GM06990 (cell line): ENCODE results near the gene SLC51B.
"Not testable (repeated sequence)": the region's sequence is repeated elsewhere in the genome, so short reads cannot be mapped to it uniquely, and the experiment has no call there.

Experiments
- DNase-seq: peaks from one replicate; pipeline ENCODE4 v3.0.0-alpha.2; 2011; ENCODE audit not compliant: insufficient read length; ENCODE audit errors: extremely low read depth
- H3K27me3 ChIP-seq: replicated peaks from 2 replicates; pipeline ENCODE4 v1.6.0; 2011; ENCODE audit warnings: low read length; ENCODE audit not compliant: control insufficient read depth, insufficient read depth
- H3K36me3 ChIP-seq: 2 replicates; pipeline ENCODE4 v1.5.1; 2011; ENCODE audit warnings: low read length; ENCODE audit not compliant: control insufficient read depth, insufficient read depth
- H3K4me3 ChIP-seq: replicated peaks from 2 replicates; pipeline ENCODE4 v1.5.1; 2011; ENCODE audit warnings: low read depth, mild to moderate bottlenecking, control low read depth, low read length
- TF ChIP-seq, protein P1 (sequence below): IDR thresholded peaks from 2 replicates; pipeline ENCODE4 v1.5.1; 2011; ENCODE audit warnings: low read length, control low read depth, mild to moderate bottlenecking, inconsistent platforms; ENCODE audit not compliant: insufficient read depth, poor library complexity, severe bottlenecking

SLC51B gene

DNA sequence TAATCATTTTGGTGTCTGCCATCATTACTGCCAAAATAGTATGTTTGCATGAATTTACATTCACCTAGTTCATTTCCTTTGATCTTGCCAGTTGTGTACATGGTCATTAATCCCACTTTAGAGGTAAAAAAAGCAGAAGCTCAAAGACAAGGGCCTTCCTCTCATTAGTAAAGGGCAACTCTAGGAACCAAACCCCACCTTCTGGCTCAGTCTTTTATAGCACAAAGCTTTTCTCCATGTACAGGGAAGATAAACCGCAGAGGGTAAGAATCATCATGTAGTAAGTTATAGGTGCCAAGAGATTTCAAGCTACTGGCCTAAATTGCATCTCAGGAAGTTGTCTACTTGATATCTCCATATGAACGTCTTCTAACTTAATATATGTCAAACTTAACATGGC, 36.2 kb upstream of the SLC51B start:
- no peak for DNase-seq

DNA sequence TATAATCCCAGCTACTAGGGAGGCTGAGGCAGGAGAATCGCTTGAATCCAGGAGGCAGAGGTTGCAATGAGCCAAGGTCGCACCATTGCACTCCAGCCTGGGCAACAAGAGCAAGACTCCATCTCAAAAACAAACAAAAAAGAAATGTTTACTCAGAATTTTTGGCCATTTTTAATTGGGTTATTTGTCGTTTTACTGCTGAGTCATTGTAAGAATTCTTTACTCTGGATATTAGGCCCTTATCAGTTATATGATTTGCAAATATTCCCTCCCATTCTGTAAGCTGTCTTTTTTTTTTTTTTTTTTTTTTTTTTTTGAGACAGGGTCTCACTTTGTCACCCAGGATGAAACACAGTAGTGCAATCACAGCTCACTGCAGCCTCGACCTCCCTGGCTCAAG, 34.0 kb upstream of the SLC51B start:
- H3K36me3 ChIP-seq, DNase-seq, H3K4me3 ChIP-seq, H3K27me3 ChIP-seq: not testable (repeated sequence)

More for the DNA sequence above, 36.2 kb upstream of the SLC51B start:
- Histone ChIP-seq H3K27me3 (no peaks in the 10 kb centered on the region), H3K4me3 (no peak overlapping the region), H3K36me3 (no peaks in the 10 kb centered on the region; the same call in 1 of the 2 replicates)
- TF ChIP-seq, protein P1, sequence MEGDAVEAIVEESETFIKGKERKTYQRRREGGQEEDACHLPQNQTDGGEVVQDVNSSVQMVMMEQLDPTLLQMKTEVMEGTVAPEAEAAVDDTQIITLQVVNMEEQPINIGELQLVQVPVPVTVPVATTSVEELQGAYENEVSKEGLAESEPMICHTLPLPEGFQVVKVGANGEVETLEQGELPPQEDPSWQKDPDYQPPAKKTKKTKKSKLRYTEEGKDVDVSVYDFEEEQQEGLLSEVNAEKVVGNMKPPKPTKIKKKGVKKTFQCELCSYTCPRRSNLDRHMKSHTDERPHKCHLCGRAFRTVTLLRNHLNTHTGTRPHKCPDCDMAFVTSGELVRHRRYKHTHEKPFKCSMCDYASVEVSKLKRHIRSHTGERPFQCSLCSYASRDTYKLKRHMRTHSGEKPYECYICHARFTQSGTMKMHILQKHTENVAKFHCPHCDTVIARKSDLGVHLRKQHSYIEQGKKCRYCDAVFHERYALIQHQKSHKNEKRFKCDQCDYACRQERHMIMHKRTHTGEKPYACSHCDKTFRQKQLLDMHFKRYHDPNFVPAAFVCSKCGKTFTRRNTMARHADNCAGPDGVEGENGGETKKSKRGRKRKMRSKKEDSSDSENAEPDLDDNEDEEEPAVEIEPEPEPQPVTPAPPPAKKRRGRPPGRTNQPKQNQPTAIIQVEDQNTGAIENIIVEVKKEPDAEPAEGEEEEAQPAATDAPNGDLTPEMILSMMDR = peak; percentile 42

DNA sequence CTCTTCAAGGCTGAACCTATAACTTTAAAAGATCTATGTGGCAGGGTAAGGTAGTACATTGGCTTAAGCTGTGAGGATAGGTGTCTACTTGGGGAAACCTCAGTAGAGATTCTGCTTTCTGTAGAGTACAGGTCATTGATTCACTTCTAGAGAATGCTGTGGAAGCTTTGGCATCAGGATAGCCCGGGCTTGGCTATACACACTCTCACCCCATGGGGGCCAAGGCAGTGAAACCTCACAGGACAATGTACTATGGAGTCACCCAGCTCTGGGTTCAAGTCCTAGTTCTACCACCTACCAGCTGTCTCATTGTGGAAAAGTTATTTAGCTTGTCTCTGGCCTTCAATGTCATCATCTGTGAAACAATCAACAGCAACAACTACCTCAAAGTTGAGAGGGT, 24.8 kb upstream of the SLC51B start:
- Histone ChIP-seq H3K4me3 (no peak overlapping the region), H3K27me3 (no peaks in the 10 kb centered on the region), H3K36me3 (peaks cover 3% of the 10 kb centered on the region)
- no peak for DNase-seq
- TF ChIP-seq, protein P1 = no peak

DNA sequence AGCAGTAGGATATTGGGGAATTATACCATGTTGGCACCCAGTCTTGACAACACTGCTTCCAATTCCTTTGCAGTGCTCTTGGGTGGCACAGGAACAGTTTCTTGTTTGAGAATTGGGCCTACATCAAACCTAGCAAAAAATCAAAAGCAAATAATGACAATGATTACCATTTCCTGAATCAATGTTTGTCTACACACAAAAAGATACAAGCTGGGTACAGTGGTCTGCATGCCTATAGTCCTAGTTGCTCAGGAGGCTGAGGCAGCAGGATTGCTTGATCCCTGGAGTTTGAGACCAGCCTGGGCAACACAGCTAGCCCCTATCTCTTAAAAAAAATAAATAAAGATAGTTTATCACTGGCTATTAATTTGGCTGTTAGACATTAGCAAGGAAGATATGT, 23.7 kb upstream of the SLC51B start:
- TF ChIP-seq, protein P1 = no peak
- Histone ChIP-seq H3K4me3 (no peak overlapping the region), H3K36me3 (peaks cover 3% of the 10 kb centered on the region), H3K27me3 (no peaks in the 10 kb centered on the region)
- no peak for DNase-seq

DNA sequence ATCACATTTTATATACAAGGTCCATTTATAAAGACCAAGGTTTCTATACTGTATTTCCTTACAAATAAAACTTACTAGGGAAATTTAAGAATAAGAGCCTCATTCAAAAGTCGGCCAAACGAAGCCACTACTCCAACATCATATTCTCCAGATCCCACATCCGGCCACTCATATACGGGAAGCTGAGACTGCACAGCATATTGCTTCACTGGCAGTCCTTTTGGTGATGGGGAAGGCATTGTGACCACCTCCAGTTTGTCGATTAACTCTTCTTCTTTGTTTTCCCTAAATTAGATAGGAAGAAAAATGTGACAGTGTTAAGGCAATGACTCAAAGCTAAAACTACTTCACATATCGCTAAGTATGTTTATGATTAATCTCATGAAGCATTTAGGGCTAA, 18.4 kb upstream of the SLC51B start:
- Histone ChIP-seq H3K36me3 (peaks cover 1% of the 10 kb centered on the region; the same call in 1 of the 2 replicates), H3K4me3 (no peak overlapping the region), H3K27me3 (no peaks in the 10 kb centered on the region)
- TF ChIP-seq, protein P1 = no peak
- no peak for DNase-seq

DNA sequence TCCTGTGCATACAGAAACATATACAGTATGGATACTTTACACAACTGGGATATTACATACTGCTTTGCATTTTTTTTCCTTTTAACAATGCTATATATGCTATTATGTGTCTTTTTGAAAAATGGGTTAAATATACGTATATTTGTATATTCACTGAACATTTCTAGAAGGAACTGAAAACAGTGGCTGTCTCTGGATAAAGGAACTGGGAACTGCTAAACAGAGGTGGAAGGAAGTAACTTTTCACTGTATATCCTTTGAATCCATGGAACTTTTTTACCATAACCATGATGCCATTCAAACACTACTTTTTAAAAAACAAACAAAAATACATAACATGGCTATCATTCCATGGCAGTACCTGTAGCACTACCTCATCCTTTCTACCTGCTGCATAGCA, 17.6 kb upstream of the SLC51B start:
- TF ChIP-seq, protein P1 = no peak
- Histone ChIP-seq H3K27me3 (no peaks in the 10 kb centered on the region), H3K4me3 (no peak overlapping the region), H3K36me3 (peaks cover 1% of the 10 kb centered on the region; the same call in 1 of the 2 replicates)
- no peak for DNase-seq
